CD4-positive, alpha-beta T cell treated with Interleukin-15 for 4 hours (primary cell): ENCODE results near the gene CIP2A.
"Not testable (repeated sequence)": the region's sequence is repeated elsewhere in the genome, so short reads cannot be mapped to it uniquely, and the experiment has no call there.

Experiments used
- DNase-seq: peaks from one replicate; pipeline ENCODE4 v3.0.0-alpha.2; 2020; ENCODE audit warnings: low spot score

The CIP2A gene

DNA sequence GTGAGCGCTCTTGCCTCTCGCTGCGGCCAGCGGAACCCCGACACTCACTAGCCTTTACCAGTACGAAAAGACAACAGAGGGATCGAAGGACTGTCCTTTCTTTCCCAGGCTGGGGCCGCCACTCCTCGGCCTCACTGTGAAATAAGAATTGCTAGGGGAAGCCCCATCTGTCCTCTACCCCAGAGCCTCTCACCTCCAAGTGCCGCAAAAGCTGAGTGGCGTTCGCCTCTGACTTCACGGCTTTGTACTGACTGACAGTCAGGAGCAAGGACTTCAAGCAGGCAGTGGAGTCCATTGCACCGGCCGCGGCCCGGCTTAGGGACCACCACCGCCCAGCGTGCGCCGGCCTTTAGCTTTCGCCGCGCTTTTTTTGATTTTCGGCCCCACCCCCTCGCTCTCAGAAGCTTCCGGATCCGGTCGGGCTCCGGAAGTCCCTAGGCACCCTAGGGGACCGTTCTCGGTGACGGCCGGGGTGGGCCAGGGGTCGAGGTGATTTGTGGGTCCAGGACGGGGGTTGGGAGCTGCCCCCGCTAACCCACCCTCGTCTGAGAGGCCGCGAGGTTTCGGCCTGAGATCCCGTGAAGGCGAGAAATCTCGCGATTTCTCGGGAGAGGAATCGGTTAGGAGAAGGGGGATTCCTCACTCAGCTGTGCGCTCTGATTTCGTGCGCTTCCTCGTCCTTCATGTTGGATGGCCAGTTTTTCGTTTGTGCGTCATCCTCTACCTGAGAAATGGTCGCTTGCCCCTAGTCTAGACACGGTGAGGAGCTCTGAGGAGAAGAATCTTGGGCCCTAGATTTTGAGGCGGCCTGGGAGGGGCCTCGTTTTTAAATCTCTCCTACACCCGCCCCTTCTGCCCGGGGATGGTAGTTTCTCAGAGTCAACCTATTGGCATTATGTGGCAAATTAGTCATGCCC is at the start of gene CIP2A, which contains the start of gene DZIP3:
Gene CIP2A, minus strand, starts transcription at position 358 of the 917 bp plus-strand sequence. Its CDS starts 63 bp downstream, at position 295.
Gene DZIP3, plus strand, starts transcription at position 642 of the 917 bp plus-strand sequence. CDS start 15,685 bp downstream, outside the sequence.
- peak; percentile 86 for DNase-seq

DNA sequence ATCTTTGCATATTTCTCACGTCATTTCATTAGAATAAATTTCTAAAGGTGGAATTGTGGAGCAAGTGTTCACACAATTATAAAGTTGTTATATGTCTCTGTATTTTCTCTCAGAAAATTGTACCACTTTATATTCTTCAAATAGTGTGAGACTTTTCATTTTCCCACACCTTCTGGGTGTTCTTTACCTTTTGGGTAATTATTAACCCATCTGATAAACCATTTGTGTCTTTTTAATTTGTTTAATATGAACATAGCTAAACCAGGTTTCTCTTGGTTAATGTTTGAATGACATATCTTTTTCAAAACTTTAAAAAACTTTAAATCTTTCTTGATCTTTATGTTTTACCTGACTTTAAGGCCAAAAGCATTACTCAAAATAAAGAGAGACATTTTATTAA is 40.7 kb upstream of the CIP2A start:
- no peak for DNase-seq

DNA sequence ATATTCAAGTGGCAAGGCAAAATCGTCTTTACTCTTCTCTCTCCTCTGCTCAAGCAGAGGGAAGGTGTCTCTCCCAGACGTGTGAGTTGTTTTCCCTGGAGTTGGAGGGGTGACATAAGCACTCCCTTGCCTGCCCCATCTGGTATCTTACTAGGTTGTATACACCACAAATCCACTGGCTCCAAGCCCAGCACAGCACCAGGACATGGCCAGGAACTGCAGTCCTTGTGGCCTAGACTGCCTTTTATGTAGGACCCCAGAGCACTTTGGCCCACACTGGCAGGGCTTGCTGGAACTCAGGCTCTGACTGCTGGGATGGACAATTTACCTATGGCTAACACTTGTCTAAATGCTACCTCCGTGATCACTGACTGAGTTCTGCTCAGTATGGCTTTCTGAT is 34.3 kb upstream of the CIP2A start:
- no peak for DNase-seq

DNA sequence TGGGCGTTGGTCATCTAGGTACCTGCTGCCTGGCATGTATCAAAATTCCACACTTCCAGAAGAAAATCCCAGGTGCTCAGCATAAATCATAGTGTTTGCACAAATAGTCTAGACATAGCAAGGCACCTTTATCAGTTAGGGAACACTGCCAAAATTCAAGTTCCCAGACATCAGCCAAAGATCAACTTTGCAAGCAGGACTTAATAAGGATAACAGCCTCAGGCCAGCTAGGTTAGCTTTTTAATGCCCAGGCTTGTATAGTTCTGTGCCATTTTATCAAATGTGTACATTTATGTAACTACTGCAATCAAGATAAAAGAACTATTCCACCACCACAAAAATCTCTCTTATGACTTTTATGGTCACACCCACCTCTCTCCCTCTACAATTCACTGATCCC is 31.0 kb upstream of the CIP2A start:
- DNase-seq: no peak

DNA sequence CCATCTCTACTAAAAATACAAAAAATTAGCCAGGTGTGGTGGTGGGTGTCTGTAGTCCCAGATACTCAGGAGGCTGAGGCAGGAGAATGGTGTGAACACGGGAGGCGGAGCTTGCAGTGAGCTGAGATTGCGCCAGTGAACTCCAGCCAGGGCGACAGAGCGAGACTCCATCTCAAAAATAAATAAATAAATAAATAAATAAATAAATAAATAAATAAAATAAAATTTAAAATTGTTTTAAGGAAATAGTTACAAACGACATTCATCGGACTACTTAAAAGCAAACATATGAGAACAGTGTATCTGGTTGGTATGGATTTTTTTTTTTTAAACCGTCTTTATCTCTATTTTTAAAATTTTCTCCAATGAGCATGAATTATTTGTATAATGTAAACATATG is 26.9 kb upstream of the CIP2A start:
- not testable (repeated sequence) for DNase-seq

DNA sequence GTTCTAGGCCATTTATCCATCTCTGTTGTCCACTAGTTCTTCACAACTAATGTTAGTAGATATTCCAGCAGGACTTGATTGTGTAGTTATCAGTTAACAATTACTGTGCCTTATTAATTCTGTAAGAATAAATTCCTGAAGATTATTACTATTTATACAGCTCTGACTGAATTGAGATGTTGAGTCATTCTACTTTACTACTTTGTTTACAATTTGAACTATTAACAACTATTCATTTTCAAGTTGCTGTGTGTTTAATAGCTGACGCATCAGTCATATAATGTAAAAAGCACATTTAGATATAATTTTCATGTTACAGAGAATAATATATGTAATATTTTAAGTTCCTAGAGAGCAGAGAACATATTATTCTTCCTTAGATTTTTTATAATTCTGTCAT is 21.4 kb upstream of the CIP2A start:
- DNase-seq: no peak

DNA sequence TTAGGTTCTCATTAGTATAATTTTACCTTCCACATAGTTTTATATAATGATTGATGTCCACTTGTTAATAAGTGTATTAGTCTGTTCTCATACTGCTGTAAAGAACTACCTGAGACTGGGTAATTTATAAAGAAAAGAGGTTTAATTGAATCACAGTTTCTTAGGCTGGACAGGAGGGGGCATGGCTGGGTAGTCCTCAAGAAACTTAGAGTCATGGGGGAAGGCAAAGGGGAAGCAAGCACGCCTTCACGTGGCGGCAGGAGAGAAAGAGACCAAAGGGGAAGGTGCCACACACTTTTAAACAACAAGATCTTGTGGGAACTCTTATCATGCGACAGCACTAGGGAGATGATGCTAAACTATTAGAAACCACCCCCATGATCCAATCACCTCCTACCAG is 19.5 kb upstream of the CIP2A start:
- DNase-seq: no peak

DNA sequence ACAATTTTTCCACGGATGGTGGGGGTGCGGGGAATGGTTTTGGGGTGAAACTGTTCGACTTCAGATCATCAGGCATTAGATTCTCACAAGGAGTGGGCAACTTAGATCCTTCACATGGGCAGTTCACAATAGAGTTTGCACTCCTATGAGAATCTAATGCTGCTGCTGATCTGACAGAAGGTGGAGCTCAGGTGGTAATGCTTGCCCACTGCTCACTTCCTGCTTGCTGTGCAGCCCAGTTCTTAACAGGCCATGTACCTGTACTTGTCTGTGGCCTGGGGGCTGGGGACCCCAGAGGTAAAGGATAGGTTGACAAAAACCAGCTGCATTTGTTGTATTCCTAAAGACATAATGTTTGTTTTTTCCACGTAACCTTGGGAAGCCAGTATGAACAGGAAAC is 16.3 kb upstream of the CIP2A start:
- DNase-seq: peak; percentile 12

DNA sequence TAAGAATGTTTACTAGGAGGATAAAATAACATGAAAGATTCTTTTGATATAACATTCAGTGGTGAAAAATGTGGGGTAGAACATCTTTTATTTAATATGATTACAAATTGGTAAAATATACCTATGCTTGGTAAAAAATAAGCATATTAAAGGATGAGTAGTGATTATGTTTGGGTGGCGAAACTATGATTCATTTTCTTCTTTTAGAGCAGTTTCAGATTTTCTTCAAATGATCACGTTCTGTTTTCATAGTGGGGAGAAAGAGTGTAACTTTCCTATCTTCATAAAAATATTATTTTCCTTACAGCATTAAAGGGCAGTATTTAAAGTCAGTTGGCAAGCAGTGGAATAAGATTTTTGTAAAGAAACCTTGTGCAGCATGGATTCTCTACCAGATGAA is 15.8 kb upstream of the CIP2A start:
- DNase-seq: no peak

DNA sequence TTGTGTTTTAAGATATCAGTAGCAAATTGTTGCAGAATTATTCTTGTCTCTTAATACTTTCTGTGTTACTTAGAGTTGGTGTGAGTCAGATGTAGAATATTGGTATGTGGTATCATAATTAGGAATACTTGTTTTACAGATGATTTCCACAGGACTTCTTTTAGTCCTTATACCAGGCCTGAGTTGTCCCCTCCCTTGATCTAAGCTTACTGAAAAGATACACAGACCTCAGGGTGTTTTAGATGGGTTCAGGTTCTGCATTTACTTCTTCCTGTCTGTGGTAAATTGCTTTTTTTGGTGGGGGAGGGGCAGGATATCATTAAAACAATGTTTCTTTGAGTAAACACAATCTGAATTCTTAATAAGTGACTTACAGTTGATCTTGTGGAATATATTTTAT is 14.5 kb upstream of the CIP2A start:
- DNase-seq: peak; percentile 52

DNA sequence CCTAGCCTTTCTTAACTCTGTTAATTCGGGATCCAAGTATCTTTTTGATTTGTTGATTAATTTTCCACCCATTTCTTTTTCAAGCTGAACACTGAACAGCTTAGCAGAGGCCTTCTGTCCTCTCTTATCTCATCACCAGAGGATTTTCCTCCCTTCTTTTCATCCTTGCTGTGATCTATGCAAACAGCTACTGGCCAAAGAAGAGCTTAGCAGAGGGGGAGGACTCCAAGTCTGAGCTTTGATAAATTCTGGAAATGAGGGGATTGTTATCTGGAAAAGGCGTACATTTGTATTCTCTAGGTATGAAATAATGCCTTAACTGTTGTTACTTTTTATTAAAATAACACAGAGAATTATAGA is 13.7 kb upstream of the CIP2A start:
- no peak for DNase-seq

DNA sequence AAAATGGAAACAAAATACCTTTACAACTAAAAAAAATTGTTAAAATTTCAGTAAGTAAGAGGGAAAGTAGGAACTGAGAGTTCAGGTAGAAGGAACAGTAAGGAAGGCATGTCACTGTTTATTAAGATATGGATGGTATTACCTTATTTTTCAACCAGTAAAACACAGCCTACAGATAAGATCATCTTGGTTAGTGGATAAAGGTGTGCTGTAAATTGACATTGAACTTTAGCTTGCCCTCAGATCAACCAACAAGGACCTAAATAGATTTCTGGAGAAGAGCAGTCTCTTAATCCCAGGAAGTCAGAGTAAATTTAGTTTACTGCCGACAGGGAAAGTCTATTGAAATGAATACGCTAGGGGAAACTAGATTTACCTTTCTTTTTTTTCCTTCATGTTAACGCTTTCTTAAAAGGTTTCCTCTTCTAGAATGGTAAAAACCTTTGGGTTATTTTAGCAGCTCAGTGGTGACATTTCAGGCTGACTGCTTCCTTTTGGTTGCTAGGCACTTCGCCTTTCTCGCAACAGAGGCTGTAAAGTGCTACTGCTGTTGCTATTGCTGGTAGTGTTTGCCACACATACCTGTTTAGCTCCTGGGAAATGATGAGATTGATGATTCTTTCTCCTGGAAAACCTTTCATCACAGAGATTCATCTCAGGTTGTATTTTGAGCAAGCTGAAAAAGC is 13.2 kb upstream of the CIP2A start:
- DNase-seq: peak; percentile 59

DNA sequence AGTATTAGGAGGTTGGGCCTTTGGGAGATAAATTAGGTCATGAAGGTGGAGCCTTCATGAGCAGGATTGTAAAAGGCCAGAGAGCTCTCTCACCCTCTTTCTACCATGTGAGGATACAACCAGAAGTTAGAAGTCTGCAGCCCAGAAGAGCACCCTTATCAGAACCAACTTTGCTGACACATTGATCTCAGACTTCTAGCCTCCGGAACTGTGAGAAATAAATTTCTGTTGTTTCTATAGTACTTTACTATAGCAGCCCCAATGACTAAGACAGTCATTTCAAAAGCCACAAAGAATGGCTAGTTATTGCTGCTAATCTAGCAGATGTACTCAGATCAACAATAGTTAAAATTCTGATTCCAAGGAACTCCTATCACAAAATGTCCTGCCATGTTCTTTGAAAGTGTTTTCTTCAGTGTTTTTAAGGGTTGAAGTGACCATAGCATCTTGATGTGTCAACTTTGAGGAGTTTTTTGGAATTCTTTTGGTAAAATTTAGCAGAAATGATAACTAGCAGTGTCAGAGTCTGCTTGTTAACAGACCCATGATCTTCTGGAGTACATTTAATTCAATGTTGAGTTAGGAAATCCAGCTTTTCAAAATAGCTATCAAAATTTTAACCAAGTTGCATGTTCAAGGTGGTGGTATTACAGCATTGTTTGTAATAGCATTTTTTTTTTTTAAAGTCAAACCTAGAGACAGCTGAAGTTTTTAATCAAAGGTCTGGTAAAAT is 10.6 kb upstream of the CIP2A start:
- DNase-seq: peak; percentile 19

DNA sequence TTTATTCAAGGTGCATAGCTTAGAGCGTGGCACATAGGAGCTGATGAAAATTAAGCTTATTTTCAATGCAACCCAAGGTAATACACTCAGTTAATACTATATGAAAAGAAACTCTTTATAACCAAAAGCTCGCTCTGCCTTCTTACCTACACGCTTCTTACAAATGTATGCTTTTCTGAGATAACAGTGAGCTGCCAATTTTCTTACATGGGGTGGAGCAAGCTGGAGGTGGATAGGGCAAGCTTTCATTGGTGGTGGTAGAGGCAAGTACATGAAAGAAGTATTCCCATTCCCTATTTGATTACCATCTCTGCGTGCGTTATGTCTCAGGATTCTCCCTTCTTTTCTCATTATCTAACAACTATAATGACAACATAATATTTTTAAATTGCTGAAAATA is 9.1 kb upstream of the CIP2A start:
- no peak for DNase-seq

DNA sequence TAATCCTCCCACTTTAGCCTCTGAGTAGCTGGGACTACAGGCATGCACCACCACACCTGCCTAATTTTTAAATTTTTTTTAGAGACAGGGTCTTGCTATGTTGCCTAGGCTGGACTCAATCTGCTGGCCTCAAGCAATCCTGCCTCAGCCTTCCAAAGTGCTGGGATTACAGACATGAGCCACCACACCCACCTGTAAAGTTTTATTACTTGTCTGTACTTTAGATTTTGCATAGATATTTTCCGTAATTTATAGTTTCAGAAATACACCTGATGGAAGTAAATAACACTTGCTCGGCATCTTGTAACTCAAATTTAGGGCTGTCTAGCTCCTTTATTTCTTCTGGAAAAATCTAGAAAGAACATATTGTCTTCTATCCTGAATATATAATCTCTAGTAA is 6.1 kb upstream of the CIP2A start:
- no peak for DNase-seq

DNA sequence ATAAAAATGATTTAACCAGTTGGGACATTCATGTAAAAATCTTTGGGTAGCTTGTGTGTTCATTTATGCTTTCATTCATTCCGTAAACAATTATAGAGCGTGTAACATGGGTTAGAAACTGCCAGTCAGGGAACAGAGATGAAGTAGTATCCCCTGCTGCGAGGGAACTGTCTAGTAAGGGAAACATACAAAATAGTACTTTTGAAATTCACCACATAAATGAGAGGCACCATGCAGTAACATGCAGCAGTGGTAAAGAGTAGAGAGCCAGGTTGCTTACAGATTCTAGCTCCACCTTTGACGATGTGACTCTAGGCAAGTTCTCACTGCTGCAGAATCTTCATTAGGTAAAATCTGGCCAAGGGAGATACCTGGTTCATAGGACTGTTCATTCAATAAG is 1.2 kb upstream of the CIP2A start:
- DNase-seq: no peak

DNA sequence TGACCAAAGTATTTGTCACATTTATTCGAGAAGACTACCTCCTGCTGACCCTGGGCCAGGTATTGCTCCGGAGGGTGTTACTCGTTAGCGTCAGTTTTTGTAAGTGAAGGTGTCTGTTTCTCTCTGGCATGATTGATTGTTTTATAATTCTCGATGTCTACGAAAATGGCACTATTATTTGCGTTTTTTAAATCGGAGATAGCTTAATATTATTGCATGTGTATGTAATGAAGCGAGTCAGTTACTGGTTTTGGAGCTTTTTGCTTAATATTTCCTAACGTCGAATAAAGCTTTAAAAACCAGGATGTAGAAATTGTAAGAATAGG is 723 bp upstream of the CIP2A start:
- no peak for DNase-seq

DNA sequence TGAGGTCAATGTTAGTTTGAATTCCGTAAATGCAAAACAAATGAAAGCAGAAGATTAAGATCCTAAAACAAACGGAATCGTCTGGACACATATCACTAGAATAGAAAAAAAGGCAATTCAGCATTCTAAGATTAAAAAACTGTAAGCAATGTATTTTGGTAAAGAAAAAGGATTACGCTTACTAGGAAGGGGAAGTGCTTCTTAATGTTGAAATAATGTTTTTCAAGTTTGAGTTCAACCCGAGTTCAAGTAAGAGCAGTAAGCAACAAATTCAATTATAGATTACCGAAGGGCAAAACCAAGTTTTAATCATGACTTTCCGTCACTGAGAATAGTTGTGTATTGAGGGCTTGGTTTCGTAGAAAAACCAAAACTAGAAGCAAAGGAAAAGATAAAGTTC is 637 bp downstream of the CIP2A start:
- DNase-seq: no peak

DNA sequence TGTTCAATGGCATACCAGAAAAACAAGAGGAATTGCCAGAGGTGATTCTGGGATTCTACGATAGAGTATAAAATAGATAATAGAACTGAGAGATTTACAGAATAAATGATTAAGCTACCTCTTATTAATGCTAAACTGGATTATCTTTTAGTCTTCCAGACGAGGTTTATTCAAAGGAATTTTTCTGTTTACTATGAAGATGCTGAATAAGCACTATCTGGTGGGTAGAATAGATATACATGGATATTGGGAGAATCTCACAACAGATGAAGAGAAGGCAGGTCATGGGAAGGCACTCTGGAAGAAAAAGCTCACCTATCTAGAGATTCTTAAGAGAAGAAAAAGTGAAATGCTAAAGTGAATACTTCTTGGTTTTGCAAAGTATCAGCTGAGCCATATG is 11.2 kb downstream of the CIP2A start:
- DNase-seq: no peak

DNA sequence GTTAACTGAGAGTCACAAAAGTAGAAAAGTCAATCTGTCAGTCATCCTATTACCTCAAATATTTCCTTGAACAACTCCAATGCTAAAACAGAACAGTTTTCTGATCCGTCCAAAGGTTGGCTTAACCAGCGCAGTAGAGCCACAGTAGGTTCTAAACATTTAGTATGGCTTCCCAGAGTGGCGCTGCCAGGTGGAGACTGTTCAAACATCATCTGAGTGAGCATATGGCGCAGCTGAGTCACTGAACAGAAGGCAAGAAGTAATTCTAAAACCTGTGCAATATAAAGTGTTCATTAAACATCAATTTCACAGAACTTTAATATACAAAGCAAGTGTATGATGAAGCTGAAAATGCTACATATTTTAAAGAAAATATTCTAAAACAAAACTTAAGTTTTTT is 19.9 kb downstream of the CIP2A start:
- DNase-seq: no peak

DNA sequence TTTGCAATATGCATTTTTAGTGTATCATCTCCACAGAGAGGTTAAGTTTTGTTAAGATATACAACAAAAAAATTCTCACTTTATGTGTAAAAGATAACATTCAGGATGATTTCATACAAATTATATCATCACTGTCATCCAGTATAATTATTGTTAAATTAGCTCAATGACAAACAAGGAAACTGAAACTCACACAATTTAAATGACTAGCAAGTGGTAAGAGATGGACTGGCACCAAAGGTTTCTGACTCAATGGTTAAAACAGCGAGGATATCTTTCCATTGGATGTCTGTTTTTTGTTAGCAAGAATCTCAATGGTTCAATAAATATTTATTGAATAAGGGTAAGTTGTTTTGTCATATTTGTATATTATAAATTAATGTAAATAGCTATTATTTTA is 22.6 kb downstream of the CIP2A start:
- DNase-seq: no peak

DNA sequence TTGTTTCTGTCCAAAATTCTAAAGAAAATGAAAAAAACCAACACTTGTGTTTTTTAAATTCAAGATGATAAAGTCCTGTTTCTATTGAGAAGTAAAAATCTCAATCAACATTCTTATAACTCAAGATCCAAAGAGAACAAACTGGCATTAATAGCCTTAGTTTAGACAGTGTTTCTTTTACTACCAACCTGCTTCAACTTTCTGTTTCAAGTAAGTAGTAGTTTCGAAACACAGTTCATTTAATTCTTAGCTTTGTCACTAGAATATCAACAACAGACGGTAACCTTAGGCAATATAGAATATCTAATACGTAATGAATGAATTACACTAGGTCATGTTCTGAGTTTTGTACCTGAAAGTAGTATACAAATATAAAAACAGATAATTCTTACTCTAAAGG is 23.7 kb downstream of the CIP2A start:
- DNase-seq: no peak

DNA sequence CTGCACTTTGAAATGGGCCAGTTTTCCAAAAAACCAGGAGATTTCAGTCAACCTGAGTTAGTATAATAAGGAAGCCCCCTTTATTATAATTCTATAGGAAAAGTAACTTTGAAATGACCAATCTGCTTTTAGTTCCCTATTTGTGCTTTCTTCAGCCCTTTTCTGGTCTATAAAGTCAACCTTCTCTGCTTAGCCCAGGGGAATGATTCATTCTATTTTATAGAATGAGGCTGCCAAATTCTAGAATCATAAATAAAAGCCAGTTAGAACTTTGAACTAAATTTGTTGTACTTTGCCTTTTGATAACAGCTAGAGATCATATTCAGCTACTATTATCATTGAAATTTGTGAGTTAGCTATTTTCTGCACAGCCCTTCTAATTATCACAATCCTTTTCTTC is 24.7 kb downstream of the CIP2A start:
- DNase-seq: no peak
